ENCODE results near the gene C2CD4D.

Gene C2CD4D

GRCh38 chr1:151841141-151841540 is 1.5 kb upstream of the C2CD4D start:
- no peak overlapping the region for H3K4me3 ChIP-seq (ENCODE audit: insufficient read depth, low read length, poor library complexity, severe bottlenecking)
- H3K79me2 ChIP-seq (ENCODE audit: insufficient read depth, low read length) = no peaks in the 10 kb centered on the region
- H3K4me2 ChIP-seq (ENCODE audit: low read depth, low read length, poor library complexity, severe bottlenecking) = no peak overlapping the region
- H3F3A ChIP-seq (ENCODE audit: insufficient read depth) = no peaks in the 10 kb centered on the region
- no peaks in the 10 kb centered on the region for H3K36me3 ChIP-seq (ENCODE audit: low read length)
- H3K9ac ChIP-seq (ENCODE audit: low read length) = no peak overlapping the region
- TF ChIP-seq EZH2phosphoT487 (conservative IDR thresholded peaks at IDR 0.05; ENCODE audit: low read length) = no peak
- TF ChIP-seq CTCF (IDR thresholded peaks at IDR 0.05; ENCODE audit: insufficient read depth, low read length, poor library complexity, severe bottlenecking) = no peak
- no peaks in the 10 kb centered on the region for H3K9me3 ChIP-seq (ENCODE audit: insufficient read depth, low read length)
- H3K9me2 ChIP-seq (replicated peaks; ENCODE audit: insufficient read depth, low read length) = no peaks in the 10 kb centered on the region
- H3K27me3 ChIP-seq (ENCODE audit: low read length) = no peaks in the 10 kb centered on the region
- H4K20me1 ChIP-seq (ENCODE audit: low read depth, low read length) = no peaks in the 10 kb centered on the region
- no peak overlapping the region for H2AFZ ChIP-seq (ENCODE audit: low read depth, low read length, severe bottlenecking)
- no peak overlapping the region for H3K27ac ChIP-seq (ENCODE audit: low read depth, low read length)

DNA sequence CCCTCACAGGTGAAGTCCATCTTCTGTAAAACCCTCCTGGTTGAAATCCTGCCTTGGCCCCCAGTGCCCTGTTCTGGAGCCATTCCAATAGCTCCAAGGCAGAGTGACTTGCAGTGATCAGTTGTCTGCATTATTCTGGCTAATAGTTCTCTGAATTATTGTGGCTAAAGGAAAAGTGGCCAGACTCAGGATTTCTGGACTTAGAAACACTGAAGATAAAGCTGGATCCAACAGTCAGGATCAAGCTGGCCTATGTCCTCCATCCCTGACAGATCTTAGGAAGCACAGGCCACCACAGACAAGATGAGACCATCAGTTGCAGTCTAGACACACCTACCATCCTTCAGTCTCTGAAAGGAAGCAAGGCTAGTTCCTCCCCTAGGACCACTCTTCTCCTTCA is 801 bp upstream of the C2CD4D start:
- Histone ChIP-seq H3K27ac (ENCODE audit: low read depth, low read length) (no peak overlapping the region), H3K9ac (ENCODE audit: low read length) (no peak overlapping the region), H3K36me3 (ENCODE audit: low read length) (no peaks in the 10 kb centered on the region), H4K20me1 (ENCODE audit: low read depth, low read length) (no peaks in the 10 kb centered on the region), H3K79me2 (ENCODE audit: insufficient read depth, low read length) (no peaks in the 10 kb centered on the region), H3F3A (ENCODE audit: insufficient read depth) (no peaks in the 10 kb centered on the region), H3K9me3 (ENCODE audit: insufficient read depth, low read length) (no peaks in the 10 kb centered on the region), H2AFZ (ENCODE audit: low read depth, low read length, severe bottlenecking) (no peak overlapping the region), H3K4me3 (ENCODE audit: insufficient read depth, low read length, poor library complexity, severe bottlenecking) (no peak overlapping the region), H3K4me2 (ENCODE audit: low read depth, low read length, poor library complexity, severe bottlenecking) (no peak overlapping the region), H3K9me2 (replicated peaks; ENCODE audit: insufficient read depth, low read length) (no peaks in the 10 kb centered on the region), H3K27me3 (ENCODE audit: low read length) (no peaks in the 10 kb centered on the region)
- TF ChIP-seq CTCF (IDR thresholded peaks at IDR 0.05; ENCODE audit: insufficient read depth, low read length, poor library complexity, severe bottlenecking) (no peak), EZH2phosphoT487 (conservative IDR thresholded peaks at IDR 0.05; ENCODE audit: low read length) (no peak)

GRCh38 chr1:151839082-151839412 is 573 bp downstream of the C2CD4D start:
- no peak overlapping the region for H3K4me3 ChIP-seq (ENCODE audit: insufficient read depth, low read length, poor library complexity, severe bottlenecking)
- no peaks in the 10 kb centered on the region for H3K9me3 ChIP-seq (ENCODE audit: insufficient read depth, low read length)
- no peaks in the 10 kb centered on the region for H3K79me2 ChIP-seq (ENCODE audit: insufficient read depth, low read length)
- H4K20me1 ChIP-seq (ENCODE audit: low read depth, low read length) = no peaks in the 10 kb centered on the region
- H3F3A ChIP-seq (ENCODE audit: insufficient read depth) = no peaks in the 10 kb centered on the region
- TF ChIP-seq CTCF (IDR thresholded peaks at IDR 0.05; ENCODE audit: insufficient read depth, low read length, poor library complexity, severe bottlenecking) (no peak), EZH2phosphoT487 (conservative IDR thresholded peaks at IDR 0.05; ENCODE audit: low read length) (no peak)
- H3K9me2 ChIP-seq (replicated peaks; ENCODE audit: insufficient read depth, low read length) = no peaks in the 10 kb centered on the region
- no peak overlapping the region for H3K9ac ChIP-seq (ENCODE audit: low read length)
- H3K36me3 ChIP-seq (ENCODE audit: low read length) = no peaks in the 10 kb centered on the region
- no peak overlapping the region for H3K27ac ChIP-seq (ENCODE audit: low read depth, low read length)
- H3K4me2 ChIP-seq (ENCODE audit: low read depth, low read length, poor library complexity, severe bottlenecking) = no peak overlapping the region
- no peak overlapping the region for H2AFZ ChIP-seq (ENCODE audit: low read depth, low read length, severe bottlenecking)
- H3K27me3 ChIP-seq (ENCODE audit: low read length) = no peaks in the 10 kb centered on the region

All from SU-DHL-6 (cell line).